Endothelial cell (in vitro differentiated cells): ENCODE results near the gene STK35. TPM values are rescaled to one million over a fixed set of nuclear protein-coding genes. Genes with fewer than 3 reads are reported as not detected.
"Not testable (repeated sequence)": the region's sequence is repeated elsewhere in the genome, so short reads cannot be mapped to it uniquely, and the experiment has no call there.

Experiments
- DNase-seq: peaks from one replicate; pipeline ENCODE4 v3.0.0; 2021; ENCODE audit warnings: low spot score
- H3K27ac Mint-ChIP-seq: one replicate; pipeline ENCODE4 v1.8.0; 2021; ENCODE audit warnings: mixed read lengths, inconsistent platforms; ENCODE audit not compliant: unreplicated experiment
- H3K27me3 Mint-ChIP-seq: one replicate; pipeline ENCODE4 v1.8.0; 2021; ENCODE audit warnings: mild to moderate bottlenecking, moderate library complexity, mixed read lengths, inconsistent platforms; ENCODE audit not compliant: unreplicated experiment
- H3K36me3 Mint-ChIP-seq: one replicate; pipeline ENCODE4 v1.8.0; 2021; ENCODE audit warnings: mild to moderate bottlenecking, low read depth, mixed read lengths, inconsistent platforms; ENCODE audit not compliant: unreplicated experiment
- H3K4me1 Mint-ChIP-seq: one replicate; pipeline ENCODE4 v1.8.0; 2021; ENCODE audit warnings: mild to moderate bottlenecking, mixed read lengths, inconsistent platforms; ENCODE audit not compliant: unreplicated experiment
- H3K4me3 Mint-ChIP-seq: one replicate; pipeline ENCODE4 v1.8.0; 2021; ENCODE audit warnings: mild to moderate bottlenecking, mixed read lengths, inconsistent platforms; ENCODE audit not compliant: unreplicated experiment
- H3K9me3 Mint-ChIP-seq: one replicate; pipeline ENCODE4 v1.8.0; 2021; ENCODE audit warnings: mixed read lengths, inconsistent platforms; ENCODE audit not compliant: unreplicated experiment
- CTCF ChIP-seq: fragments of 200-600 bp; sonication (generic); IDR thresholded peaks from one replicate; pipeline ENCODE4 v1.5.0; 2021; ENCODE audit warnings: antibody characterized with exemption; ENCODE audit not compliant: unreplicated experiment
- total RNA-seq: library from RNA; stranded (reverse); fragmentation: NEBNext Ultra II Directional; extraction: Animal tissue kit (Norgen Biotek cat#: 25700); gene quantifications from one replicate; pipeline ENCODE4 v1.2.1, GENCODE V29; 2021; ENCODE audit not compliant: unreplicated experiment

Gene STK35
- total RNA-seq, 1 donor from 2014 or later = 31.3 TPM

- Mint-ChIP-seq H3K36me3 (no peaks in the 10 kb centered on the region), H3K27me3 (peaks cover 5% of the 10 kb centered on the region), H3K4me1 (no peaks in the 10 kb centered on the region), H3K9me3 (no peaks in the 10 kb centered on the region), H3K4me3 (no peak overlapping the region), H3K27ac (peak overlapping the region; percentile 14)
- DNase-seq = no peak
- no peak for TF ChIP-seq CTCF
These were observed 76.9 kb downstream of the STK35 start for GRCh38 chr20:2178318-2179232.

- Mint-ChIP-seq H3K36me3 (no peaks in the 10 kb centered on the region), H3K27ac (no peak overlapping the region), H3K9me3 (no peaks in the 10 kb centered on the region), H3K27me3 (peaks cover 5% of the 10 kb centered on the region), H3K4me3 (no peak overlapping the region), H3K4me1 (no peaks in the 10 kb centered on the region)
- no peak for DNase-seq
- no peak for TF ChIP-seq CTCF
These were observed 77.6 kb downstream of the STK35 start for GRCh38 chr20:2179233-2179580.

GRCh38 chr20:2179949-2180348, 78.3 kb downstream of the STK35 start:
- H3K4me1 Mint-ChIP-seq = no peaks in the 10 kb centered on the region
- no peak for TF ChIP-seq CTCF
- no peak for DNase-seq
- no peak overlapping the region for H3K27ac Mint-ChIP-seq
- peaks cover 5% of the 10 kb centered on the region for H3K27me3 Mint-ChIP-seq
- H3K36me3 Mint-ChIP-seq = no peaks in the 10 kb centered on the region
- H3K4me3 Mint-ChIP-seq = no peak overlapping the region
- no peaks in the 10 kb centered on the region for H3K9me3 Mint-ChIP-seq

GRCh38 chr20:2183381-2183780, 81.8 kb downstream of the STK35 start:
- Mint-ChIP-seq H3K27me3 (no peaks in the 10 kb centered on the region), H3K36me3 (no peaks in the 10 kb centered on the region), H3K4me3 (no peak overlapping the region), H3K4me1 (no peaks in the 10 kb centered on the region), H3K9me3 (no peaks in the 10 kb centered on the region), H3K27ac (no peak overlapping the region)
- TF ChIP-seq CTCF = no peak
- DNase-seq = no peak

- not testable (repeated sequence) for H3K4me3 Mint-ChIP-seq, H3K36me3 Mint-ChIP-seq, H3K4me1 Mint-ChIP-seq, DNase-seq, H3K27me3 Mint-ChIP-seq, H3K9me3 Mint-ChIP-seq, H3K27ac Mint-ChIP-seq
These were observed 83.3 kb downstream of the STK35 start for GRCh38 chr20:2184933-2185332.
